K562 (cell line): ENCODE results near the gene PITRM1. TPM values are rescaled to one million over a fixed set of nuclear protein-coding genes. Genes with fewer than 3 reads are reported as not detected.

ENCODE experiments used
- ATAC-seq: fragments of 200-7000 bp; cut with Tn5 transposase; 3 replicates; pipeline ENCODE4 v1.9.1; 2020; ENCODE audit warnings: moderate library complexity
- BruUV-seq: library from RNA; stranded (reverse); fragments of 400-500 nt; replicated peaks from 2 replicates; lab custom pipeline; 2021; lab: Mats Ljungman, UMichigan
- CTCF ChIA-PET: fragments of 300-600 bp; formaldehyde crosslinking; extraction: SDS; loops from one replicate; lab custom pipeline; 2021; ENCODE audit warnings: low intra/inter-chr PET ratio; lab: Yijun Ruan, JAX
- POLR2A ChIA-PET: fragments of 300-600, 350-650 bp; sonication (Branson Sonifier 250); formaldehyde crosslinking; extraction: SDS; loops from one replicate; lab custom pipeline; 2021; ENCODE audit warnings: antibody characterized with exemption, inconsistent platforms; lab: Yijun Ruan, JAX
- DNase-seq, 4 experiments: peaks; one replicate each; pipeline versions ENCODE4 v3.0.0 to v3.0.0-alpha.2; 2011 to 2018; ENCODE audit warnings: low spot score in 3 of 4, mixed read lengths in 3 of 4; ENCODE audit errors: extremely low read depth in 1 of 4
- FAIRE-seq: peaks from 2 replicates; lab custom pipeline; 2011; peaks lifted over from hg19 to GRCh38; lab: Jason Lieb, UNC
- H2AFZ ChIP-seq: 2 replicates; pipeline ENCODE4 v1.6.0; 2011; ENCODE audit warnings: low read depth, low read length, control low read depth, inconsistent platforms
- H3K27ac ChIP-seq: fragments of 200-600 bp; 3 replicates; pipeline ENCODE4 v1.8.0; 2011; ENCODE audit warnings: low read depth, mild to moderate bottlenecking, control low read depth, inconsistent platforms, low read length, moderate library complexity, mixed read lengths; ENCODE audit errors: extremely low read depth
- H3K27me3 ChIP-seq, 2 experiments: fragments of 300-600 bp in 1 of 2; 2 replicates in 1 of 2; 3 replicates in 1 of 2; pipeline versions ENCODE4 v1.6.0 to v1.8.0; 2011; ENCODE audit warnings: inconsistent platforms in 2 of 2, low read length in 2 of 2, mild to moderate bottlenecking in 1 of 2, mixed read lengths in 1 of 2, moderate library complexity in 1 of 2; ENCODE audit not compliant: control insufficient read depth in 2 of 2, insufficient read depth in 2 of 2
- H3K36me3 ChIP-seq: fragments of 300-600 bp; 3 replicates; pipeline ENCODE4 v1.8.0; 2011; ENCODE audit warnings: mild to moderate bottlenecking, low read length, inconsistent platforms; ENCODE audit not compliant: control insufficient read depth, insufficient read depth
- H3K4me1 ChIP-seq, 2 experiments: fragments of 200-600 bp in 1 of 2; replicated peaks in 1 of 2; 2 replicates in 1 of 2; 3 replicates in 1 of 2; pipeline versions ENCODE4 v1.5.1 to v1.8.0; 2011; ENCODE audit warnings: inconsistent platforms in 2 of 2, low read length in 2 of 2, mild to moderate bottlenecking in 1 of 2, mixed read lengths in 1 of 2, moderate library complexity in 1 of 2; ENCODE audit not compliant: control insufficient read depth in 2 of 2, insufficient read depth in 2 of 2
- H3K4me2 ChIP-seq: 2 replicates; pipeline ENCODE4 v1.6.1; 2011; ENCODE audit warnings: low read length, control low read depth, inconsistent platforms, mixed read lengths; ENCODE audit not compliant: insufficient read depth
- H3K4me3 ChIP-seq: fragments of 200-600 bp; sonication (generic), shearing (Covaris generic); 2 replicates; pipeline ENCODE4 v1.5.1; 2016; ENCODE audit warnings: control low read depth, inconsistent platforms
- H3K79me2 ChIP-seq: fragments of 200-600 bp; 3 replicates; pipeline ENCODE4 v1.8.0; 2011; ENCODE audit warnings: low read length, inconsistent platforms; ENCODE audit not compliant: control insufficient read depth, insufficient read depth
- H3K9ac ChIP-seq, 2 experiments: 2 replicates each; pipeline versions ENCODE4 v1.6.0 to v1.6.1; 2011; ENCODE audit warnings: low read depth in 2 of 2, low read length in 2 of 2, control low read depth in 1 of 2, inconsistent platforms in 1 of 2, mild to moderate bottlenecking in 1 of 2, mixed read lengths in 1 of 2; ENCODE audit not compliant: insufficient read depth in 1 of 2
- H3K9me1 ChIP-seq: one replicate; pipeline ENCODE4 v1.6.0; 2011; ENCODE audit warnings: inconsistent platforms, mild to moderate bottlenecking, low read length, moderate library complexity; ENCODE audit not compliant: control insufficient read depth, insufficient read depth
- H3K9me3 ChIP-seq: replicated peaks from 2 replicates; pipeline ENCODE4 v1.5.1; 2011; ENCODE audit warnings: low read depth, low read length, inconsistent platforms; ENCODE audit not compliant: control insufficient read depth, insufficient read depth
- H4K20me1 ChIP-seq: replicated peaks from 2 replicates; pipeline ENCODE4 v1.6.1; 2011; ENCODE audit warnings: low read length, inconsistent platforms, mixed read lengths; ENCODE audit not compliant: control insufficient read depth, insufficient read depth
- PCBP1 ChIP-seq: fragments of 200-400 bp; formaldehyde crosslinking; IDR thresholded peaks from 2 replicates; pipeline ENCODE4 v1.6.1; 2018; ENCODE audit warnings: mild to moderate bottlenecking, low read depth, low read length; ENCODE audit not compliant: poor library complexity, severe bottlenecking
- POLR2AphosphoS5 ChIP-seq: IDR thresholded peaks from 2 replicates; pipeline ENCODE4 v1.6.1; 2011; ENCODE audit warnings: mild to moderate bottlenecking, low read depth, low read length, moderate library complexity; ENCODE audit not compliant: control insufficient read depth, insufficient read depth
- WGBS: fragments of 100-300 bp; shearing (Covaris generic); methylation state at CpG from one replicate; pipeline ENCODE4 v1.1.6; 2016; ENCODE audit warnings: low coverage, mixed read lengths; ENCODE audit not compliant: insufficient coverage; ENCODE audit errors: missing lambda C conversion rate; 5-methylcytosine and 5-hydroxymethylcytosine counted together
- in situ Hi-C: fragments of 300-500 bp; cut with MboI; formaldehyde crosslinking; loops from 4 replicates; pipeline ENCODE4 v1.15.0; 2018; ENCODE audit warnings: inconsistent platforms, mixed read lengths
- intact Hi-C: fragments of 100-400 bp; cut with micrococcal nuclease; formaldehyde crosslinking; loops from 2 replicates; pipeline ENCODE4 v1.14.2; 2022
- polyA plus RNA-seq, 8 experiments: library from polyadenylated mRNA; depleted of rRNA in 4 of 8; stranded (reverse) in 5 of 8; unstranded in 3 of 8; fragments of >200 nt; fragmentation: Nextera tagmentation in 2 of 8; fragmentation: Illumina TruSeq in 1 of 8; extraction: Ambion mirVana in 2 of 8; extraction: Trizol in 1 of 8; gene quantifications; 2 replicates each; pipeline versions ENCODE4 v1.2.1 to v1.2.3, GENCODE V29; 2011 to 2014; ENCODE audit warnings: inconsistent platforms in 1 of 8, missing spikeins in 1 of 8
- total RNA-seq, 7 experiments: library from RNA; depleted of rRNA in 6 of 7; stranded (reverse); fragments of >200 nt in 6 of 7; fragmentation: Illumina TruSeq in 2 of 7; extraction: Trizol in 2 of 7; gene quantifications; 2 replicates each; pipeline versions ENCODE4 v1.2.1 to v1.2.3, GENCODE V29; 2011 to 2021; ENCODE audit warnings: low replicate concordance in 1 of 7
- TF ChIP-seq, protein P1 (sequence below): fragments of 250-450 bp; sonication (Bioruptor Pico); IDR thresholded peaks from 2 replicates; pipeline ENCODE4 v1.8.0; 2022; ENCODE audit warnings: inconsistent platforms, mild to moderate bottlenecking, moderate library complexity, borderline replicate concordance
- TF ChIP-seq, protein P2 (sequence below): fragments of 200-600 bp; sonication (generic); IDR thresholded peaks from one replicate; pipeline ENCODE4 v1.6.1; 2012; ENCODE audit warnings: mild to moderate bottlenecking, low read depth, low read length, inconsistent platforms

Gene PITRM1
- total and polyA plus RNA-seq, 9 of the 15 experiments (the other 6 are each of a cell fraction or from before 2014, with no cell fraction given), result 21.1 to 70.4 (median 39.7) TPM

DNA sequence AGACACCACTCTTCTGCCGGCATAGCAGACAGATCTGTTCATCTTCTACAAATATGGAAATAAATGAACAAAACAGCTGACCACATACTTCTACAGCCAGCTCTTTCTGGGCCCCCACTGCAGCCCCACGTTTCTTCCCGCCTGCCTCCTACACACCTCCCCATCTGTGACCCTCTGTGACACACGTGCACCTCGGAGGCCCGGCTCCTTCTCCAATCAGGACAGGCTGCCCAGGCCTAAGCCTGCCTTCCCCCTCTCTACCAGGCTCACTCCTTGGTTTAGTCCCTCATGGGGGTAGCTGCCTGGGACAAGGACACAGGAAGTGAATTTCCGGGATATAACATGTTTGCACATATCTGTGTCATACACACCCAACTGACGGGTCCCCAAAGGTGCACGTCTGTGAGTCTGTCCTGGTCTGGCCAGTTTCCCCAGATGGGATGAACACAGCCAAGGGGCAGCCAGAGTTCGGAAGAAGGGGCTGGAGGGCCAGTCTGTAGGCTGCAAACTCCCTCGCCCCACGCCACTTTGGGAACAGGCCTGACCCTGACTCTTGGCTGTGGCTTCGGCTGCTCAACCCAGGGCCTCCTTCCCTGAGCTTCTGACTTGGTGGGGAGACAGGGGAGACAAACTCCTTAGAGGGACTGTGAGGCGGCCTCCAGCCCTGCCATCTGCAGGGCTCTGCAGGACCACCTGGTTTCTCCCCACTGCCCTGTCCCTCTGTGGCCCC is 30.3 kb downstream of the PITRM1 start:
- H3K27ac ChIP-seq, result no peak overlapping the region
- no peak overlapping the region for H3K4me3 ChIP-seq
- ATAC-seq, result no peak
- ChIA-PET POLR2A (no interaction called here), CTCF (no interaction called here)
- H3K4me2 ChIP-seq, result no peak overlapping the region
- no peaks in the 10 kb centered on the region for H3K9me1 ChIP-seq
- peaks cover 96% of the 10 kb centered on the region for H3K36me3 ChIP-seq
- peaks cover 0 to 4% of the 10 kb centered on the region in 2 experiments; a peak in 1 of 5 replicates for H3K4me1 ChIP-seq
- in situ Hi-C loops, result no loop called here
- no peak for FAIRE-seq
- H2AFZ ChIP-seq, result no peak overlapping the region
- no TSS peak for BruUV-seq
- peak overlapping the region in 1 of 2 experiments; percentile 26; a peak in 1 of 4 replicates for H3K9ac ChIP-seq
- no peak for DNase-seq
- no peaks in the 10 kb centered on the region for H3K27me3 ChIP-seq
- intact Hi-C loops, result no loop called here
- no peaks in the 10 kb centered on the region for H3K9me3 ChIP-seq
- 84% methylated on average over 13 of the region's 14 CpGs for whole genome bisulfite sequencing
- H4K20me1 ChIP-seq, result no peaks in the 10 kb centered on the region
- H3K79me2 ChIP-seq, result no peaks in the 10 kb centered on the region
- TF ChIP-seq PCBP1 (no peak), POLR2AphosphoS5 (no peak)
- TF ChIP-seq, protein P1, sequence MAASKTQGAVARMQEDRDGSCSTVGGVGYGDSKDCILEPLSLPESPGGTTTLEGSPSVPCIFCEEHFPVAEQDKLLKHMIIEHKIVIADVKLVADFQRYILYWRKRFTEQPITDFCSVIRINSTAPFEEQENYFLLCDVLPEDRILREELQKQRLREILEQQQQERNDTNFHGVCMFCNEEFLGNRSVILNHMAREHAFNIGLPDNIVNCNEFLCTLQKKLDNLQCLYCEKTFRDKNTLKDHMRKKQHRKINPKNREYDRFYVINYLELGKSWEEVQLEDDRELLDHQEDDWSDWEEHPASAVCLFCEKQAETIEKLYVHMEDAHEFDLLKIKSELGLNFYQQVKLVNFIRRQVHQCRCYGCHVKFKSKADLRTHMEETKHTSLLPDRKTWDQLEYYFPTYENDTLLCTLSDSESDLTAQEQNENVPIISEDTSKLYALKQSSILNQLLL (CRISPR knock-in tag), result no peak
- TF ChIP-seq, protein P2, sequence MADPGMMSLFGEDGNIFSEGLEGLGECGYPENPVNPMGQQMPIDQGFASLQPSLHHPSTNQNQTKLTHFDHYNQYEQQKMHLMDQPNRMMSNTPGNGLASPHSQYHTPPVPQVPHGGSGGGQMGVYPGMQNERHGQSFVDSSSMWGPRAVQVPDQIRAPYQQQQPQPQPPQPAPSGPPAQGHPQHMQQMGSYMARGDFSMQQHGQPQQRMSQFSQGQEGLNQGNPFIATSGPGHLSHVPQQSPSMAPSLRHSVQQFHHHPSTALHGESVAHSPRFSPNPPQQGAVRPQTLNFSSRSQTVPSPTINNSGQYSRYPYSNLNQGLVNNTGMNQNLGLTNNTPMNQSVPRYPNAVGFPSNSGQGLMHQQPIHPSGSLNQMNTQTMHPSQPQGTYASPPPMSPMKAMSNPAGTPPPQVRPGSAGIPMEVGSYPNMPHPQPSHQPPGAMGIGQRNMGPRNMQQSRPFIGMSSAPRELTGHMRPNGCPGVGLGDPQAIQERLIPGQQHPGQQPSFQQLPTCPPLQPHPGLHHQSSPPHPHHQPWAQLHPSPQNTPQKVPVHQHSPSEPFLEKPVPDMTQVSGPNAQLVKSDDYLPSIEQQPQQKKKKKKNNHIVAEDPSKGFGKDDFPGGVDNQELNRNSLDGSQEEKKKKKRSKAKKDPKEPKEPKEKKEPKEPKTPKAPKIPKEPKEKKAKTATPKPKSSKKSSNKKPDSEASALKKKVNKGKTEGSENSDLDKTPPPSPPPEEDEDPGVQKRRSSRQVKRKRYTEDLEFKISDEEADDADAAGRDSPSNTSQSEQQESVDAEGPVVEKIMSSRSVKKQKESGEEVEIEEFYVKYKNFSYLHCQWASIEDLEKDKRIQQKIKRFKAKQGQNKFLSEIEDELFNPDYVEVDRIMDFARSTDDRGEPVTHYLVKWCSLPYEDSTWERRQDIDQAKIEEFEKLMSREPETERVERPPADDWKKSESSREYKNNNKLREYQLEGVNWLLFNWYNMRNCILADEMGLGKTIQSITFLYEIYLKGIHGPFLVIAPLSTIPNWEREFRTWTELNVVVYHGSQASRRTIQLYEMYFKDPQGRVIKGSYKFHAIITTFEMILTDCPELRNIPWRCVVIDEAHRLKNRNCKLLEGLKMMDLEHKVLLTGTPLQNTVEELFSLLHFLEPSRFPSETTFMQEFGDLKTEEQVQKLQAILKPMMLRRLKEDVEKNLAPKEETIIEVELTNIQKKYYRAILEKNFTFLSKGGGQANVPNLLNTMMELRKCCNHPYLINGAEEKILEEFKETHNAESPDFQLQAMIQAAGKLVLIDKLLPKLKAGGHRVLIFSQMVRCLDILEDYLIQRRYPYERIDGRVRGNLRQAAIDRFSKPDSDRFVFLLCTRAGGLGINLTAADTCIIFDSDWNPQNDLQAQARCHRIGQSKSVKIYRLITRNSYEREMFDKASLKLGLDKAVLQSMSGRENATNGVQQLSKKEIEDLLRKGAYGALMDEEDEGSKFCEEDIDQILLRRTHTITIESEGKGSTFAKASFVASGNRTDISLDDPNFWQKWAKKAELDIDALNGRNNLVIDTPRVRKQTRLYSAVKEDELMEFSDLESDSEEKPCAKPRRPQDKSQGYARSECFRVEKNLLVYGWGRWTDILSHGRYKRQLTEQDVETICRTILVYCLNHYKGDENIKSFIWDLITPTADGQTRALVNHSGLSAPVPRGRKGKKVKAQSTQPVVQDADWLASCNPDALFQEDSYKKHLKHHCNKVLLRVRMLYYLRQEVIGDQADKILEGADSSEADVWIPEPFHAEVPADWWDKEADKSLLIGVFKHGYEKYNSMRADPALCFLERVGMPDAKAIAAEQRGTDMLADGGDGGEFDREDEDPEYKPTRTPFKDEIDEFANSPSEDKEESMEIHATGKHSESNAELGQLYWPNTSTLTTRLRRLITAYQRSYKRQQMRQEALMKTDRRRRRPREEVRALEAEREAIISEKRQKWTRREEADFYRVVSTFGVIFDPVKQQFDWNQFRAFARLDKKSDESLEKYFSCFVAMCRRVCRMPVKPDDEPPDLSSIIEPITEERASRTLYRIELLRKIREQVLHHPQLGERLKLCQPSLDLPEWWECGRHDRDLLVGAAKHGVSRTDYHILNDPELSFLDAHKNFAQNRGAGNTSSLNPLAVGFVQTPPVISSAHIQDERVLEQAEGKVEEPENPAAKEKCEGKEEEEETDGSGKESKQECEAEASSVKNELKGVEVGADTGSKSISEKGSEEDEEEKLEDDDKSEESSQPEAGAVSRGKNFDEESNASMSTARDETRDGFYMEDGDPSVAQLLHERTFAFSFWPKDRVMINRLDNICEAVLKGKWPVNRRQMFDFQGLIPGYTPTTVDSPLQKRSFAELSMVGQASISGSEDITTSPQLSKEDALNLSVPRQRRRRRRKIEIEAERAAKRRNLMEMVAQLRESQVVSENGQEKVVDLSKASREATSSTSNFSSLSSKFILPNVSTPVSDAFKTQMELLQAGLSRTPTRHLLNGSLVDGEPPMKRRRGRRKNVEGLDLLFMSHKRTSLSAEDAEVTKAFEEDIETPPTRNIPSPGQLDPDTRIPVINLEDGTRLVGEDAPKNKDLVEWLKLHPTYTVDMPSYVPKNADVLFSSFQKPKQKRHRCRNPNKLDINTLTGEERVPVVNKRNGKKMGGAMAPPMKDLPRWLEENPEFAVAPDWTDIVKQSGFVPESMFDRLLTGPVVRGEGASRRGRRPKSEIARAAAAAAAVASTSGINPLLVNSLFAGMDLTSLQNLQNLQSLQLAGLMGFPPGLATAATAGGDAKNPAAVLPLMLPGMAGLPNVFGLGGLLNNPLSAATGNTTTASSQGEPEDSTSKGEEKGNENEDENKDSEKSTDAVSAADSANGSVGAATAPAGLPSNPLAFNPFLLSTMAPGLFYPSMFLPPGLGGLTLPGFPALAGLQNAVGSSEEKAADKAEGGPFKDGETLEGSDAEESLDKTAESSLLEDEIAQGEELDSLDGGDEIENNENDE, result no peak
